ENCODE measurements around the gene ATRX.

DNA sequence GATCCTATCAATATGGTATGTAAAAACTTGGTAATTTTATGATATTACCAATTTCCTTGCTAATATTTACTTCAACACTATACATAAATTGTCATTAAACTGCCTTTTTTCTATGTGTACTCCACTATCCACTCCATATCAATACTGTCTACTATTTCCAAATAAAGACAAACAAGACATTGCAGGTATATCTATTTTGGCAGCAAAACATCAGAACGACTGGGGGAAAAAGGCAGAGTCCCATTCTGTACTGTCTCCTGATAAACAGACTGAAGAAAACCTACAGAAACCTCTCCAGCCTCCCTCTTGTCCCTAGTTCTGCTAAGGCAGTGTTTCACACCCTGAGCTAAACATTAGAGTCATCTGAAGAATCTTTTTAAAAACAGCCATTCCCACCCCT lies 96.6 kb downstream of the ATRX start:
- TF ChIP-seq, protein P1, sequence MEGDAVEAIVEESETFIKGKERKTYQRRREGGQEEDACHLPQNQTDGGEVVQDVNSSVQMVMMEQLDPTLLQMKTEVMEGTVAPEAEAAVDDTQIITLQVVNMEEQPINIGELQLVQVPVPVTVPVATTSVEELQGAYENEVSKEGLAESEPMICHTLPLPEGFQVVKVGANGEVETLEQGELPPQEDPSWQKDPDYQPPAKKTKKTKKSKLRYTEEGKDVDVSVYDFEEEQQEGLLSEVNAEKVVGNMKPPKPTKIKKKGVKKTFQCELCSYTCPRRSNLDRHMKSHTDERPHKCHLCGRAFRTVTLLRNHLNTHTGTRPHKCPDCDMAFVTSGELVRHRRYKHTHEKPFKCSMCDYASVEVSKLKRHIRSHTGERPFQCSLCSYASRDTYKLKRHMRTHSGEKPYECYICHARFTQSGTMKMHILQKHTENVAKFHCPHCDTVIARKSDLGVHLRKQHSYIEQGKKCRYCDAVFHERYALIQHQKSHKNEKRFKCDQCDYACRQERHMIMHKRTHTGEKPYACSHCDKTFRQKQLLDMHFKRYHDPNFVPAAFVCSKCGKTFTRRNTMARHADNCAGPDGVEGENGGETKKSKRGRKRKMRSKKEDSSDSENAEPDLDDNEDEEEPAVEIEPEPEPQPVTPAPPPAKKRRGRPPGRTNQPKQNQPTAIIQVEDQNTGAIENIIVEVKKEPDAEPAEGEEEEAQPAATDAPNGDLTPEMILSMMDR (conservative IDR thresholded peaks at IDR 0.05; ENCODE audit: low read depth, low read length) = no peak
- TF ChIP-seq EZH2 (IDR thresholded peaks at IDR 0.05; ENCODE audit: low read length, unreplicated experiment) = no peak

Measured in PC-3 (cell line).